Loucy (cell line): Measurements from ENCODE around the gene GPC2.

Experiments
- H2AFZ ChIP-seq: fragments of 200-600 bp; sonication (generic); 2 replicates; pipeline ENCODE4 v1.6.0; 2016; ENCODE audit warnings: antibody characterized with exemption, mild to moderate bottlenecking, low read length, moderate library complexity
- H3F3A ChIP-seq: fragments of 200-600 bp; 2 replicates; pipeline ENCODE4 v1.6.0; 2016; ENCODE audit warnings: antibody characterized with exemption, low read depth, mild to moderate bottlenecking
- H3K27me3 ChIP-seq: fragments of 200-600 bp; sonication (generic); 2 replicates; pipeline ENCODE4 v1.6.1; 2014; ENCODE audit warnings: low read length, mild to moderate bottlenecking; ENCODE audit not compliant: insufficient read depth, poor library complexity, severe bottlenecking
- H3K36me3 ChIP-seq: fragments of 200-600 bp; sonication (generic); 2 replicates; pipeline ENCODE4 v1.6.1; 2016; ENCODE audit warnings: low read length; ENCODE audit not compliant: insufficient read depth
- H3K4me1 ChIP-seq: fragments of 200-600 bp; sonication (generic); 2 replicates; pipeline ENCODE4 v1.5.1; 2014; ENCODE audit warnings: low read length, mild to moderate bottlenecking; ENCODE audit not compliant: insufficient read depth, poor library complexity, severe bottlenecking
- H3K4me2 ChIP-seq: fragments of 200-600 bp; sonication (generic); 2 replicates; pipeline ENCODE4 v1.6.0; 2014; ENCODE audit warnings: antibody characterized with exemption, low read length, low read depth, mild to moderate bottlenecking; ENCODE audit not compliant: poor library complexity, severe bottlenecking
- H3K4me3 ChIP-seq: fragments of 200-600 bp; sonication (generic); 2 replicates; pipeline ENCODE4 v1.5.1; 2014; ENCODE audit warnings: low read length, mild to moderate bottlenecking, mixed read lengths; ENCODE audit not compliant: poor library complexity, severe bottlenecking
- H3K79me2 ChIP-seq: fragments of 200-600 bp; sonication (generic); 2 replicates; pipeline ENCODE4 v1.6.1; 2014; ENCODE audit warnings: low read length; ENCODE audit not compliant: insufficient read depth
- H3K9ac ChIP-seq: fragments of 200-600 bp; sonication (generic); 2 replicates; pipeline ENCODE4 v1.6.0; 2014; ENCODE audit warnings: mild to moderate bottlenecking, low read depth, low read length, moderate library complexity; ENCODE audit not compliant: poor library complexity, severe bottlenecking
- H3K9me2 ChIP-seq: fragments of 200-600 bp; sonication (generic); replicated peaks from 2 replicates; pipeline ENCODE4 v1.6.1; 2016; ENCODE audit warnings: low read depth, low read length, mixed read lengths
- H3K9me3 ChIP-seq: fragments of 200-600 bp; sonication (generic); 2 replicates; pipeline ENCODE4 v1.6.1; 2014; ENCODE audit warnings: mild to moderate bottlenecking, antibody characterized with exemption, low read length, low read depth; ENCODE audit not compliant: insufficient read depth
- H4K20me1 ChIP-seq: fragments of 200-600 bp; sonication (generic); 2 replicates; pipeline ENCODE4 v1.6.0; 2014; ENCODE audit warnings: antibody characterized with exemption, low read length, mild to moderate bottlenecking; ENCODE audit not compliant: insufficient read depth, poor library complexity, severe bottlenecking
- CTCF ChIP-seq: fragments of 200-600 bp; sonication (generic); conservative IDR thresholded peaks from 2 replicates; pipeline ENCODE4 v1.5.1; 2014; ENCODE audit warnings: mild to moderate bottlenecking, antibody characterized with exemption, low read length
- EZH2phosphoT487 ChIP-seq: fragments of 200-600 bp; IDR thresholded peaks from 2 replicates; pipeline ENCODE4 v1.6.1; 2018; ENCODE audit warnings: antibody characterized with exemption, mild to moderate bottlenecking, moderate library complexity, borderline replicate concordance

GPC2 gene

GRCh38 chr7:100120733-100121036 lies 56.5 kb downstream of the GPC2 start:
- peak overlapping the region; percentile 99 for H3K4me3 ChIP-seq
- H3K79me2 ChIP-seq = peaks cover 40% of the 10 kb centered on the region

GRCh38 chr7:100119970-100120732 lies 57.0 kb downstream of the GPC2 start:
- H3K9me3 ChIP-seq = no peaks in the 10 kb centered on the region
- TF ChIP-seq EZH2phosphoT487 = no peak
- TF ChIP-seq CTCF = no peak
- H3K4me1 ChIP-seq = peaks cover 21% of the 10 kb centered on the region
- H3K4me3 ChIP-seq = peak overlapping the region; percentile 99
- H3F3A ChIP-seq = no peaks in the 10 kb centered on the region; the same call in 1 of the 2 replicates
- H3K36me3 ChIP-seq = no peaks in the 10 kb centered on the region
- H3K9me2 ChIP-seq = no peaks in the 10 kb centered on the region
- H3K79me2 ChIP-seq = peaks cover 35% of the 10 kb centered on the region
- H3K9ac ChIP-seq = peak overlapping the region; percentile 91
- no peaks in the 10 kb centered on the region for H3K27me3 ChIP-seq
- peak overlapping the region; percentile 78 for H2AFZ ChIP-seq
- peak overlapping the region; percentile 91 for H3K4me2 ChIP-seq
- H4K20me1 ChIP-seq = peaks cover 4% of the 10 kb centered on the region

More at GRCh38 chr7:100120733-100121036, 56.5 kb downstream of the GPC2 start:
- Histone ChIP-seq H3K27me3 (no peaks in the 10 kb centered on the region), H2AFZ (peak overlapping the region; percentile 78; the same call in 1 of the 2 replicates), H3K4me2 (peak overlapping the region; percentile 91), H3K9me3 (no peaks in the 10 kb centered on the region), H3F3A (no peaks in the 10 kb centered on the region; the same call in 1 of the 2 replicates), H3K4me1 (peaks cover 26% of the 10 kb centered on the region), H4K20me1 (peaks cover 4% of the 10 kb centered on the region), H3K9me2 (no peaks in the 10 kb centered on the region), H3K36me3 (no peaks in the 10 kb centered on the region), H3K9ac (peak overlapping the region; percentile 91)
- TF ChIP-seq CTCF = no peak
- no peak for TF ChIP-seq EZH2phosphoT487
